ENCODE results near the gene SDCBP2. TPM values are rescaled to one million over a fixed set of nuclear protein-coding genes. Genes with fewer than 3 reads are reported as not detected.

Gene SDCBP2, protein sequence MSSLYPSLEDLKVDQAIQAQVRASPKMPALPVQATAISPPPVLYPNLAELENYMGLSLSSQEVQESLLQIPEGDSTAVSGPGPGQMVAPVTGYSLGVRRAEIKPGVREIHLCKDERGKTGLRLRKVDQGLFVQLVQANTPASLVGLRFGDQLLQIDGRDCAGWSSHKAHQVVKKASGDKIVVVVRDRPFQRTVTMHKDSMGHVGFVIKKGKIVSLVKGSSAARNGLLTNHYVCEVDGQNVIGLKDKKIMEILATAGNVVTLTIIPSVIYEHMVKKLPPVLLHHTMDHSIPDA
- 1 to 10 TPM; 4.1 to 8.7 TPM for total RNA-seq
- 10 to 100 TPM; 20.0 to 20.1 TPM for polyA plus RNA-seq (ENCODE audit: insufficient read length in 2 of 2)
- long read RNA-seq, donor 1, transcript SDCBP2-203 (5 exons, 1,261 nt): major isoform, 17 of 19 reads
- long read RNA-seq, donor 1, partial matches to known transcripts: 0 of 19 reads
- long read RNA-seq, donor 1, other reads (novel, unspliced or antisense): 0 of 19 reads
- long read RNA-seq, donor 2, transcript SDCBP2-203 (5 exons, 1,261 nt): major isoform, 9 of 9 reads
- long read RNA-seq, donor 2, partial matches to known transcripts: 0 of 9 reads
- long read RNA-seq, donor 2, other reads (novel, unspliced or antisense): 0 of 9 reads
- long read RNA-seq, donor 3, transcript SDCBP2-203 (5 exons, 1,261 nt): major isoform, 5 of 6 reads
- long read RNA-seq, donor 3, partial matches to known transcripts: 0 of 6 reads
- long read RNA-seq, donor 3, other reads (novel, unspliced or antisense): 0 of 6 reads
- long read RNA-seq, donor 4, partial matches to known transcripts: 0 of 5 reads
- long read RNA-seq, donor 4, other reads (novel, unspliced or antisense): 5 of 5 reads

DNA sequence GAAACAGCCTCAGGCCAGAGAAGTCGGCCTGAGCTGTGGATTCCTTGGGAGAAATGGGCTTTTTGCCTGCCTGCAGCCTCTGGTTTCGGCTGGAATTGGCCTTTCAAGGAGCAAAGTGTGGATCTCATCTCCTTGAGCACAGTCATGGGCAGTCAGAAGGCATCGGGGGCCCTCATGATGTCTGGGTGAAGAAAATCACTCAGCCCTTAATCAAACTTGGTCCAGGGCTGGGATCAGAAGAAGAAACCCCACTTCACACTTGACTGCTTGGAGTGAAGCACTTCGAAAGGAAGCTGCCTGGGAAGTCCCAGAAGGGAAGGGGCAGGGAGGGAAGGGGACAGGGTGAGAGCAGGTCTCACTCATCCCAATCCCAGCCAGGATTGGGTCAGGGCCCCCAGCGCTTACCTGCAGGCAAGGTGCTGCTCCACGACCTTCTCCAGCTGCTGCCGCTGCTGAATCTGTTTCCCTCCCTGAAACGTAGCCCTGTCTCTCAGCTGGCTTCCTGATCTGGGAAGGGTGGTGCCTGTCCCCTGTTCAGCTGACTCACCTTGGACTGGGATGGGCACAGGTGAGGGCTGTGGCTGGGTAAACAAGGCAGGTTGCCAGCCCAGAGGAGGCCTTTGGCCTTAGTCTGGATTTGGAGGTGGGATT is at the start of gene SDCBP2:
Gene SDCBP2, minus strand, starts transcription at position 460 of the 651 bp plus-strand sequence. CDS start 8,723 bp downstream, outside the sequence.
- 88% methylated on average over 7 of the region's 8 CpGs for WGBS (ENCODE audit: insufficient coverage)
- Histone ChIP-seq H3K9me3 (ENCODE audit: control insufficient read depth, insufficient read depth, low read length) (no peaks in the 10 kb centered on the region), H3K27me3 (ENCODE audit: control insufficient read depth, insufficient read depth, low read length) (no peaks in the 10 kb centered on the region), H3K27ac (ENCODE audit: low read depth, low read length) (no peak within 1 kb of the TSS), H3K36me3 (ENCODE audit: control insufficient read depth, insufficient read depth, low read length) (peaks cover 11% of the 10 kb centered on the region), H3K4me1 (ENCODE audit: control insufficient read depth, insufficient read depth, low read length) (peaks cover 30% of the 10 kb centered on the region), H3K4me3 (ENCODE audit: low read depth, low read length) (no peak within 1 kb of the TSS)
- no peak for DNase-seq (ENCODE audit: low read depth in 4 of 6, low spot score in 6 of 6)

DNA sequence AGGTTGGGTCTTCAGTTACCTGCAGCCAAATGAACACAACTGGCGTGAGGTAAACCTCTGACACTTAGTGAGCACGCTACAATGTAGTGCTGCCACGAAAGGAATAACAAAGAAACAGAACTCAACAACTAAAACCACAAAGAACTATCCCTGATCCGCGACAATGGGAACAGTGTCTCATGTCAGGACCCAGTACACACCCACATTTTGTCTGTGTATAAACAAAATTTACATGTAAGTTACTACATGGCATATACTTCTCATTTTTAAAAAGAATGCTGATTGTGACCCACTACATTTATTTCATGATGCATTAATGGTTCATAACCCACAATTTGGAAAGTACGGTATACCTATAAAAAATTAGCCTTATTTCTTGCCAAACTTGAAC is 49.8 kb upstream of the SDCBP2 start:
- H3K27ac ChIP-seq (ENCODE audit: low read depth, low read length): no peak overlapping the region
- peaks cover 5% of the 10 kb centered on the region for H3K36me3 ChIP-seq (ENCODE audit: control insufficient read depth, insufficient read depth, low read length)
- no peak overlapping the region for H3K4me3 ChIP-seq (ENCODE audit: low read depth, low read length)
- peaks cover 6% of the 10 kb centered on the region for H3K4me1 ChIP-seq (ENCODE audit: control insufficient read depth, insufficient read depth, low read length)
- H3K9me3 ChIP-seq (ENCODE audit: control insufficient read depth, insufficient read depth, low read length): no peaks in the 10 kb centered on the region
- no peak for DNase-seq (ENCODE audit: low read depth in 4 of 6, low spot score in 6 of 6)
- H3K27me3 ChIP-seq (ENCODE audit: control insufficient read depth, insufficient read depth, low read length): no peaks in the 10 kb centered on the region
- 76% methylated on average over 3 of the region's 6 CpGs for WGBS (ENCODE audit: insufficient coverage)

DNA sequence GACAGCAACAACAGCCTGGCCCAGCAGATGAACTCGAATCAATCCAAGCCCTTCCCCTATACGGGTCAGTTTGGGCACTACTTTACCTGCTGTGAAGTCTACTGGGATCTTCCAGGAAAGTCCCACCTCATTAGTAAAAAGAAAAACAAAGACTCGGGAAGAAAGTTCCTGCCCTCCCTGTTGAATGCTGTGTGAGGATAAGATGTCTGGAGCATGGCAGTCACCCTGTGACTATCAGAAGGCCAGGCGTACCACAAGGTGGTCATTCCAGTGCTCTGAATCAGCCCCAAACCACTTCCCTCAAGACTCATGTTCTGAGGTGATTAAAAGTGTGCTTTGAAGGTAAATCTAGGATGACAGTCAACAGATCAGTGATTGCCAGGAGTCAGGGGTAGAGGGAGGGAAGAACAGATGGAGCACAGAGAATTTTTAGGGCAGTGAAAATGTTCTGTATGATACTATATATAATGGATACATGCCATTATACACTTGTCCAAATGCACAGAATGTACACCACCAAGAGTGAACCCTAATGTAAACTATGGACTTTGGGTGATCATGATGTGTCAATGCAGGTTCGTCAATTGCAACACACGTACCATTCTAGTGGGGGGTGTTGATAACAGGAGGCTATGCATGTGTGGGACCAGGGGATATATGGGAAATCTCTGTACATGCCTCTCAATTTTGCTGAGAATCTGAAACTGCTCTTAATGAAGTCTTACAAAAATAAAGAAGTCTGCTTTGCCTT is 49.2 kb upstream of the SDCBP2 start:
- H3K4me3 ChIP-seq (ENCODE audit: low read depth, low read length): no peak overlapping the region
- H3K27me3 ChIP-seq (ENCODE audit: control insufficient read depth, insufficient read depth, low read length): no peaks in the 10 kb centered on the region
- no peak overlapping the region for H3K27ac ChIP-seq (ENCODE audit: low read depth, low read length)
- H3K9me3 ChIP-seq (ENCODE audit: control insufficient read depth, insufficient read depth, low read length): no peaks in the 10 kb centered on the region
- H3K4me1 ChIP-seq (ENCODE audit: control insufficient read depth, insufficient read depth, low read length): peaks cover 6% of the 10 kb centered on the region
- no peak for DNase-seq (ENCODE audit: low read depth in 4 of 6, low spot score in 6 of 6)
- WGBS (ENCODE audit: insufficient coverage): 71% methylated on average over 4 of the region's 6 CpGs
- H3K36me3 ChIP-seq (ENCODE audit: control insufficient read depth, insufficient read depth, low read length): peaks cover 5% of the 10 kb centered on the region

DNA sequence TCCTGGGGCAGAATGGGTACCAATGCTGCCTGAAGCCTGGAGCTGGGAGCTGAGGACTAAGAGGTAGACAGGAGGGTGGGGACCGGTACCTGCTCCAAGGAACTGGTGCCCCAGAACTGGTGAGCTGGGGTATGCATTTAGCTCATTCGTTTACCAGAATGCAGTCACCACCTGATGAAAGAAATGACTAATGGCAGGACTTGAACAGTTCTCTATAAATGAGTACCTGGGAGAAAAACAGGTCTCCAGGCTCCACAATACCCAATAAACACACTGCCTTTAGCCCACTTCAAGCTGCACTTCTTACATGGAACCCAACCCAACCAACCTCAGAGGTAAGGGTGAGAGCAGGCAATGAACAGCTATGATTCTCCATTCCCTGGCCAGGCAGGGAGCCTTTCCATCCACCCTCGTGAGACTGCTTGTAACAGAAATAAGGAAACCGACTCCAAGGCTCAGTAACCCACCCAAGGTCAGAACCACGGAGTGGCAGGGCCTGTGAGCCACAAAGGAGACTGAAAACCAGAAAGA is 48.5 kb upstream of the SDCBP2 start:
- H3K27ac ChIP-seq (ENCODE audit: low read depth, low read length): no peak overlapping the region
- 84% methylated on average over 4 of the region's 5 CpGs for WGBS (ENCODE audit: insufficient coverage)
- H3K4me3 ChIP-seq (ENCODE audit: low read depth, low read length): no peak overlapping the region
- DNase-seq (ENCODE audit: low read depth in 4 of 6, low spot score in 6 of 6): no peak
- H3K4me1 ChIP-seq (ENCODE audit: control insufficient read depth, insufficient read depth, low read length): peaks cover 5% of the 10 kb centered on the region
- H3K9me3 ChIP-seq (ENCODE audit: control insufficient read depth, insufficient read depth, low read length): no peaks in the 10 kb centered on the region
- H3K27me3 ChIP-seq (ENCODE audit: control insufficient read depth, insufficient read depth, low read length): no peaks in the 10 kb centered on the region
- H3K36me3 ChIP-seq (ENCODE audit: control insufficient read depth, insufficient read depth, low read length): peaks cover 5% of the 10 kb centered on the region

DNA sequence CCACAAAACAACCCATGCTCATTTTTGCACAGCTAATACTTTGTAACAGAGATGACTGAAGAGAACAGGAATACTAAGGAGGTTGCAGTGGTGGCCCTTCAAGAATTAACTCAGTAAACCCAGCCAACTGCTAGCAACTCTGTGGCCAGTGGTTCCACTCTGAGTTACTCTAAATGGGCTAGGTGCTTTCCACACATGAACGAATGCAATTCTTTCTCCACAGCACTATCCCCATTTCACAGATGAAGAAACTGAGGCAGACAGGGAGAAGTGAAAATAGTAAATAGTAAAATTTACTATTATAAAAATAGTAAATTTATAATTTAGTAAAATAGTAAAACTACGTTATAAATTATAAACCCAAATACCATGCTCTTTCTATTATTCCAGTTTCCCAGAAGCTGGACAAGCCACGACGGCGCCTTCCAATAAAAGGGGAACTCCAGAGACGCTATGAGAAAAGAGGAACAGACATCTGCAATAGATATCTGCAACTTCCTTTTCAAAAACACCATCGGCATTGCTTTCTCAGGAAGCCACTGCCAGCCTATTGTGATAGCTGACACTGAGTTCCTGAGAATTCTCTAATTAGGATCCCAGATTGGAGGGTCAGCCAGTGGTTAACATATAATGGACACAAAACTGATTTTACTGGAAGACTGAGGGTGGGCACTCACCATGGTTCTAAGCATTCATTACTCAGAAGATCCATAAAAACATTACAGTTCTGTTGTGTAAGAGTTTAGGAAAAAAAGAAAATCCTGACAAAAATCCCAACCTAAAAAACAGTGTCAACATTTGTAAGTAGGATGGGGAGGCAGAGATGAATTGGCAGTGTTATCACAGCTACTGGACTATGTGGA is 47.7 kb upstream of the SDCBP2 start:
- Histone ChIP-seq H3K4me1 (ENCODE audit: control insufficient read depth, insufficient read depth, low read length) (peaks cover 3% of the 10 kb centered on the region), H3K27ac (ENCODE audit: low read depth, low read length) (no peak overlapping the region), H3K36me3 (ENCODE audit: control insufficient read depth, insufficient read depth, low read length) (peaks cover 5% of the 10 kb centered on the region), H3K9me3 (ENCODE audit: control insufficient read depth, insufficient read depth, low read length) (no peaks in the 10 kb centered on the region), H3K27me3 (ENCODE audit: control insufficient read depth, insufficient read depth, low read length) (no peaks in the 10 kb centered on the region), H3K4me3 (ENCODE audit: low read depth, low read length) (no peak overlapping the region)
- no peak for DNase-seq (ENCODE audit: low read depth in 4 of 6, low spot score in 6 of 6)
- 70% methylated on average over 5 of the region's 7 CpGs for WGBS (ENCODE audit: insufficient coverage)

DNA sequence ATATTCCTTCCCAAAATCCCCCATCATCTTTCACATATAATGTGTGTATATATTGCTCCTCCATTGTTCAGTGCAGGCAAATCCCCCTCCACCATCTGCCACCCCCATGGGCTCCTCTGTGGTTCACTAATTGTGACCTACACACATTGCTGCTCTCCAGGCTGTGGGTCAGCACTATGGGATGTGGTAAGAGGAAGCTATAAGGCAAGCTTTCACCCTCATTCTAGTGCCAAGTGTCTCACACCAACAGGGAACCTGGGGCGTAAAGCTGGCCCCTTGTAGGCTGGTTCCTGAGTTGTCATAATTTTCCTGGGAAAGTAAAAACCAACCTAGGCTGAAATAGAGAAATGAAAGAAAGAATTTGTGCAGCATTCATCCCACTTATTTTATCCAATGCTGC is 47.1 kb upstream of the SDCBP2 start:
- H3K9me3 ChIP-seq (ENCODE audit: control insufficient read depth, insufficient read depth, low read length): no peaks in the 10 kb centered on the region
- peaks cover 5% of the 10 kb centered on the region for H3K36me3 ChIP-seq (ENCODE audit: control insufficient read depth, insufficient read depth, low read length)
- no peak overlapping the region for H3K27ac ChIP-seq (ENCODE audit: low read depth, low read length)
- no peak overlapping the region for H3K4me3 ChIP-seq (ENCODE audit: low read depth, low read length)
- no CpG with 5 or more reads among the region's 1 CpG for WGBS (ENCODE audit: insufficient coverage)
- no peaks in the 10 kb centered on the region for H3K27me3 ChIP-seq (ENCODE audit: control insufficient read depth, insufficient read depth, low read length)
- no peak for DNase-seq (ENCODE audit: low read depth in 4 of 6, low spot score in 6 of 6)
- H3K4me1 ChIP-seq (ENCODE audit: control insufficient read depth, insufficient read depth, low read length): peaks cover 7% of the 10 kb centered on the region

DNA sequence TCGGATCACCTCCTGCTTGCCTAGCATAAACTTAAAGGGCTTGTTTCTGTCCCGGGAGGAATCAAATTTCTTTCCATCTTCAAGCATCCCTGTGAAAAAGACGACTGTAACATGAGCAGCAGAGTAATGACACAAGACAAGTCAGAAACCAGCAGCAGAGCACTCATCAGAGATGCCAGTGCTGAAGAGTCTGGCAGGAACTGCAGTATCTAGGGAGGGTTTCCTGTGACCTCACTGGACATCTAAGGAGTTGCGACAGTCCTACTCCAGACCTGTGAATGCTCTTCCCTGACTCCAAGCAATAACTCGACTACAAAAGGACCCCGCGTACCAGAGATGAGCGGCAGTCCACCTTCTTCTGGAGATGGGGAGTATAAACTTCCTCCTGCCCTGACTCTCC is 46.6 kb upstream of the SDCBP2 start:
- peaks cover 5% of the 10 kb centered on the region for H3K36me3 ChIP-seq (ENCODE audit: control insufficient read depth, insufficient read depth, low read length)
- no CpG with 5 or more reads among the region's 8 CpGs for WGBS (ENCODE audit: insufficient coverage)
- no peaks in the 10 kb centered on the region for H3K9me3 ChIP-seq (ENCODE audit: control insufficient read depth, insufficient read depth, low read length)
- H3K27me3 ChIP-seq (ENCODE audit: control insufficient read depth, insufficient read depth, low read length): no peaks in the 10 kb centered on the region
- peaks cover 11% of the 10 kb centered on the region for H3K4me1 ChIP-seq (ENCODE audit: control insufficient read depth, insufficient read depth, low read length)
- H3K4me3 ChIP-seq (ENCODE audit: low read depth, low read length): no peak overlapping the region
- H3K27ac ChIP-seq (ENCODE audit: low read depth, low read length): no peak overlapping the region
- DNase-seq (ENCODE audit: low read depth in 4 of 6, low spot score in 6 of 6): no peak

DNA sequence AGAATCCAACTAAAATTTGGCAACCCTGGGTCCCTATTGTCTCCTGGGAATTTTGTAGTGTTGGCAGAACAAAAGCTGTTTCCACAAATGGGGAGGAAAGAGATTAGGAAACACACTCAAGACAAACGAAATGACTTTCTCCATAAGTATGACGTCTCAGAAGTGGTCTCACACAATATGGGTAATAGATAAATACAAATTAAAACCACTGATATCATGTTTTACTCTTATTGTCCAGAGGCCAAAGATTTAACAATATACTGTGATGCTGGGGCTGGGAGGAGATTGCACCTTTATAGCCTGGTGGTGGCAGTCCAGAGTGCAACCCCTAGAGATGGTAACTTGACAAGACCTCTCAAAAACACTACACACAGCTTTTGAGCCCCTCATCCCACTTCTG is 45.3 kb upstream of the SDCBP2 start:
- Histone ChIP-seq H3K27ac (ENCODE audit: low read depth, low read length) (no peak overlapping the region), H3K4me1 (ENCODE audit: control insufficient read depth, insufficient read depth, low read length) (peaks cover 15% of the 10 kb centered on the region), H3K36me3 (ENCODE audit: control insufficient read depth, insufficient read depth, low read length) (peaks cover 5% of the 10 kb centered on the region), H3K27me3 (ENCODE audit: control insufficient read depth, insufficient read depth, low read length) (no peaks in the 10 kb centered on the region), H3K9me3 (ENCODE audit: control insufficient read depth, insufficient read depth, low read length) (no peaks in the 10 kb centered on the region), H3K4me3 (ENCODE audit: low read depth, low read length) (no peak overlapping the region)
- DNase-seq (ENCODE audit: low read depth in 4 of 6, low spot score in 6 of 6): no peak
- WGBS (ENCODE audit: insufficient coverage): no CpG with 5 or more reads among the region's 2 CpGs

All from spinal cord (tissue), 10 donors.